HG02763 (cell line): Measurements from ENCODE around the gene ANKRD39.

Experiments used
- ATAC-seq: cut with Tn5 transposase; IDR thresholded peaks from one replicate; pipeline ENCODE4 v1.9.1; 2021; ENCODE audit warnings: mild to moderate bottlenecking, moderate library complexity; ENCODE audit not compliant: unreplicated experiment

The ANKRD39 gene

DNA sequence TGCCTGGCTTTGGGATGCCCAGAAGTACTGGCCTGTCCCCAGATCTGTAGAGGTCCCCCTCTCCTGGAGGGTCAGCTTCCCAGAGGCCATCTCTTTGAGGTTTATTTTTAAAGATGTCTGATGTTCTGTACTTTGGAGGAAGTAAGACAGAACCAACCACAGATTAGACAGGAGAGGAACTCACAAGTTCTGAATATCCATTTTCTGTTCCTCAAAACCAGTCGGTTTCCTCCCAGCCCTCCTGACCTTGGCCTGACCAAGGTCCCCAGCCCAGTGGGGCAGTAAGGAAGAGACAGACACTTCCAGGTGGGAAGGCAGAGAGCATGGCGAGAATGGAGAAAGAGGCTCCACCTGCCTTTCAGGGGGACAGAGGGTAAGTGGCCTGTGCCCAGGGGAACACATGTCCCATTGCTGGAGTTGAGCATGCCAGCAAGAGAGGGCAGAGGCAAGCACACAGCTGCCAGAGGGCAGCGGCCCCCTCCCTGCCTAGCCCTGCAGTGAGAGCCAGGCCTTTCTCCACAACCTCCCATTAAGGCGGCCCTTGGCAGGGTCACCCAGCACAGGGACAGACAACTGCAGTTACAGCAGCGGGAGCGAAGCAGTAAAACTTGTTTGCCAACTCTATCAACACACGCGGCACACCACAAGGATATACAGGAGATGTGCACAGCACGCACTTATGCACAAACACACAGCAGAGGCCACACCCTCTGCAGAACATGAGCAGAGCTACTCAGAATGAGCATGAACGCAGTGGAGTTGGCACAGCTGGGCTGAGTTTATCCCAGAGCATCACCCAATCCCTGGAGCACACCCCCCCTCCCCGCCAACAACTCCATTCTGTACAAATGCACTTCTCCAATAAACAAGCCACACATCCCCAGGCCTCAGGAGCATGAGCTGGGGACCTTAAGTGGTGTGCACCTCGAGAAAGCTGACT, 30.5 kb upstream of the ANKRD39 start:
- no peak for ATAC-seq

DNA sequence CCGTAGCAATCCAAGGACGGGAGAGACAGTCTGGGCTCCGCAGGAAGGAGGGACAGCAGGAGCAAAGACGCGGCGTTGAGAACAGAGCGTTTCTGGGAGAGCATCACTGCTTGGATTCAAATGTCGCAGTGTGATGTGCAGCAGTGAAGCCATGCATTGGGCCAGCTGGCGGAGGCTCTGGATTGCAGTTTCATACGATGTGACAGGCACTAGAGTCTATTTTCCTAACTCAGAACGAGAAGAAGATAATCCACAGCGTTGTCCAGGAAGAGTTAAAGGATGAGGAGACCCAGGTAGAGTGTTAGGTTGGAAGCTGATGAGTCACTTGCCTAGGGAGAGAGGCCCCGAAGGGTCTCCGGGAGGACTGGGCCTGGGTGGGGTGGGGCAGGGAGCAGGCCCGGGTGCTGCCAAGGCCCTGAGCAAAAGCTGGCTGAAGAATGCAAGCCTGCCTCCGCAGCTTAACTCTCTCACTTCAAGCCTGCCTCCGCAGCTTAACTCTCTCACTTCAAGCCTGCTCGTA, 29.7 kb upstream of the ANKRD39 start:
- ATAC-seq: no peak

DNA sequence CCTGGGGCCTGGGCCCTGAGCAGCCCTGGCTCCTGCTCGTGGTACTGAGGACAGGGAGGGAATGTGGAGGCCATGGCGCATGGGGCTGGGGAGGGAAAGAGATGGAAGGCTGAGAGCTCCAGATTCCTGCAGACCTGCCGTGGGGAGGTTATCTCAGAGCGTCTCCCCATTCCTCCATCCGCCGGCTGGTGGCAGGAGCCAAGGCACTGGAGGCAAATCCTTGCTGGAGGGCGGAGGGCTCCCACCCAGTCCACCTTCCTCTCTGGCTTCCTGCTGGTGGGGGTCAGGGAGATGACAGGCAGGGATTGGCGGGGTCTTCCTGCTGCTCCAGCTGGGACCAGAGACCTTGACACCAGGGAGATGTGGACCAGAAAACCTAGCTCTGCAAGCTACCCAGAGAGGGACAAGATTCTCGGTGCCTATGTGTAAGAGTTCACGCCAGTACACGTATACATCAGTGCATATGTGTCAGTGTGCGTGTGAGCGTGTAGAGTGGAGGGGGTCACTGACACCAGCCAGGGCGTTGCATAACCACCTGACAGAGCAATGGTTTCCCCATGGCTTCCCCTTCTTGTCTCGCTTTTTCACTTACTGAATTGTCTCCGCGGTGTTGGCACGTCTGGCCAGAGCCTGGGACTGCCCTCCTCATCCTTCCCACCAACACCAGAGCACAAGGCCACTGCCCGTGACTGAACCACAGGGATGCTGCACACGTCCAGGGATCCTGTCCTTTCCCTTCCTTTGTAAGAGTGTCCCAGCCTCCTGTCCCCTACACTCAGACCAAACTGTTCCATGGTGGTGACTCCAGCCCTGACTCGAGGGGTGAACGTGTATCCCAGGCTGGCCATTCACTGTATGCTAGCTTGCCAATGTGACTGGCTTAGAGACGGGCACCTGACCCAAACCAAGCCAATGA, 27.9 kb upstream of the ANKRD39 start:
- ATAC-seq: no peak

DNA sequence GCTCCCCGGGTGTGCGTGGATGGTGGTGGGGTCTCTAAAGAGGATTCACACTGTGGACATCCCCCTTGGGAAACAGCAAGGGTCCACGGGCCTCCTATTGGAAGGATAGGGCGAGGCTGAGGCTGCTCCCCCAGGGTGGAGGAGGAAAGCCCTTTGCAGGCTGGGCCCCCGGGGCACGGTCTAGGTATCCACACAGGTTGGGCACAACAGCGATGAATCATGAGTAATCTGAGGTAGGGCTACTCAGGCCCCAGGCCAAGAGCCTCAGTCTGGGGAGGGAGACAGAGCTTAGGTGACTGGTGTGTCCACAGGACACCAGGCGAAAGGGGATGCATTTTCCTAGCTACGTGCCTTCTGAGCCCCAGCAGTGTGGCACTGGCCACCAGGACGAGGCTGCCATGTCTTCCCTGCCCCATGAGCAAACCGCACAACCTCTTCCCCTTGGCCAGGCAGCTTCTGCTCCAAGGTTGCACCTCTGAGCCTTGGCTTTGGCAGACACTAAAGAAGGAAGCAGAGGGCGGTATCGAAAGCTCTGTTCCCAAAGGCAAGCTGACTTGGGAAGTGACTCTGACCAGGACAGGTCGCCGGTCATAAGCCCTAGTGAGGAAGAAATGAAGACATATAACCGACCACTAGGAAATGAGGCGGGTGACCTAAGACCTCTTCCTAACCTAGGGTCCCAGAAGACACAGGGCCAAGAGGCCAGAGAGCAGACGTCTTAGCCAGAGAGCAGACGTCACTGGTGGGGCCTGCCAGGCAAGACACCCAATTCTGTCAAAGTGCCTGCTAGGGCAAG, 26.7 kb upstream of the ANKRD39 start:
- no peak for ATAC-seq

DNA sequence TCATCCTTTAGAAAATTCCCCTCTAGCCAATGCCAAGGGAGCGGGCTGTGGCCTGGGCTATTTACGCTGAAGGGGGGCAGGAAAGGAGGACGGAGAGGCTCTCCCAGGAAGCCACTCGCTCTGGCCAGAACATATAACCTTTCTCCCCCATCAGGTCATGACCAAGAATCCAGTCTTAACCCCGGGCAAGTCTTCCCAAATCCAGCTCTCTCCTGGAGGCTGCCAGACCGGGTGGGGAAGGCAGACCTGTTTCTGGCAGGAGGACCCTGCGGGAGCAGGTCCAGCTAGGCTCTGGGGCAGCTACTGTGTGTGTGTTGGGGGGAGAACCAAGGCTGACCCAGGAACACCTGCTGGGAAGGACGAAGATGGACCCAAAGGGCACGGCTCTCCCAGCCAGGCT, 25.5 kb upstream of the ANKRD39 start:
- no peak for ATAC-seq

DNA sequence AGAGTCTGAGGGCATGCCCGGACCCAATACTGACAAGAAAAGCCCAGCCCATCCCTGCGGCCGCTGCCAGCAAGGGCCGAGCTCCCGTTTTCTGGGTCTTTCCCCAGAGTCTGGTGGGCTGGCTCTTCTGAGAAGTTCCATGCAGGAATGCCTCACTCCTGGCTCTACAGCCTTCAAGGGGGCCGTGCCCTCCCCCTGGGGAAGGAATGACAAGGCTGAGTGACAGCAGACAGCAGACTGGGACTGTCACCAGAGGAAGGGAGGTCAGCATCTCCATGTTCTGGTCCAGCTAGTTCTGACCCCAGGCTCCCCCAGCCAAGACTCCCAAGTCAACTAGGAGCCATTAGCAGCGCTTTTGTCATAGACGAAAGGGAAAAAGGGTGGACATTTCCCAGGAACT, 25.1 kb upstream of the ANKRD39 start:
- no peak for ATAC-seq

DNA sequence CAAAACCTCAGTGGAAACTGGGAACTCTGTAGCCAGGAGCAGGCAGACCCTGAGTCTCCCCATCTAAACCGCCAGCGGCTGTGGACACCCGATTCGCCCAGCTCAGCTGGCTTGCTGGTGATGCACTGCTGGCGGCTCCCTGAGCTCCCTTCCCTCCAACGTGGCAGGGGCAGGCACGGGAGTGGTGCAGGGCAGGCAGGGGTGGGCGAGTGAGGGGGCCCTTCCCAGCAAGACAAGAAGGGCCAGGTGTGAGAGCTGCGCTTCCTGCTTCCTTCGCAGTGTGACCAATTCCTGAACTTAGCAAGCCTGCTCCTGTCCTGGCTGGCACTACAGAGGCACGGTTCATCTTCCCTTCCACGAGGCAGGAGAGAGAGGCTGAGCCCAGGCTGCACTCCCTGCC, 24.4 kb upstream of the ANKRD39 start:
- no peak for ATAC-seq

DNA sequence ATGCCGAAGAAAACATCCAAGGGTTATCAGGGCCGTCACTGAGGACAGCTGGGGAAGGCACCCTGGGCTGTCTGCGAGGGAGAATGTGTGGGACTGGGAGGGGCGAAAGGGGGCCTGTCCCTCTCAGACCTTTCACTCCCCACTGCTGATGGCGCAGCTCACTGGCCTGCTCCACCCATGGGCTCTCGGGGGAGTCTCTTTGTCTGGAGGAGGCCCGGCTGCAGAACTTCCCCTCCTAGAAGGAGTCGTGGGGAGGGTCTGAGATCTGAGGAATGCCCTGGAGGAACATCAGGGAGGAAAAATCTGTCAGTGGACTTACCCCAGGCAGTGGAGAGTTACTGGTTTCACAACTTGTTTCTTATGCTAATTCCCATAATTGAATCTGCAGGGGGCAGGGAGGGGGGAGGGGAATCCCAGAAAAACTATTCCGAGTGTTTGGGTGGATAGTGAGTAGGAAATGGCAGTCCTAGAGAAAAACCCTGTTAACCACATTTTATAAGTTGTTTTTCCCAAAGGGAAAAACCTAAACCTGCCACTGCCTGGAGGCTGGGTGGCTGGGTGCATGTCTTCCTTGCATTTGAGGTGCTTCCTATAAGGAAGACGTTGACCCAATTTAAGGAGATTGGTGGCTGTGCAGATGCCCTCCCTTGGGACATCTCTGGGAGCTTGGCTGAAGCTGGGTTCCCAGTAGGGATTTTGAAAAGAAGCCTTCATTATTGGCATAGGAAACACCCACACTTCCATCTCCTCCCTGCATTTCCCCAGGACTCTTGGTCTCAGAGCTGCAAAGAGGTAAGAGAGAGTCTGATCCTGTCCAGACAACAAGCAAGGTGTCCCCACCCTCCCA, 23.8 kb upstream of the ANKRD39 start:
- no peak for ATAC-seq

DNA sequence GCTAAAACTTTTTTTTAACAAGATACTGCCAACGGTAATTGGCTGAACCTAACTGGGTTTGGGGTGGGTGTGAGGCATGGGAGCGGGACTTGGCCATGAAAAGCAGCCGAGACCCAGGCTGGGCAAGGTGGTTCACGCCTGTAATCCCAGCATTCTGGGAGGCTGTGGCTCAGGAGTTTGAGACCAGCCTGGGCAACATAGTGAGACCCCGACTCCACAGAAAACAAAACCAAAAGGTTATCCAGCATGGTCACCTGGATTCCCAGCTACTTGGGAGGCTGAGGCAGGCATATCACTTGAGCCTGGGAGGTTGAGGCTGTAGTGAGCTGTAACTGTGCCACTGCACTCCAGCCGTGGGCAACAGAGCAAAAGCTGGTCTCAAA, 23.1 kb upstream of the ANKRD39 start:
- ATAC-seq: no peak

DNA sequence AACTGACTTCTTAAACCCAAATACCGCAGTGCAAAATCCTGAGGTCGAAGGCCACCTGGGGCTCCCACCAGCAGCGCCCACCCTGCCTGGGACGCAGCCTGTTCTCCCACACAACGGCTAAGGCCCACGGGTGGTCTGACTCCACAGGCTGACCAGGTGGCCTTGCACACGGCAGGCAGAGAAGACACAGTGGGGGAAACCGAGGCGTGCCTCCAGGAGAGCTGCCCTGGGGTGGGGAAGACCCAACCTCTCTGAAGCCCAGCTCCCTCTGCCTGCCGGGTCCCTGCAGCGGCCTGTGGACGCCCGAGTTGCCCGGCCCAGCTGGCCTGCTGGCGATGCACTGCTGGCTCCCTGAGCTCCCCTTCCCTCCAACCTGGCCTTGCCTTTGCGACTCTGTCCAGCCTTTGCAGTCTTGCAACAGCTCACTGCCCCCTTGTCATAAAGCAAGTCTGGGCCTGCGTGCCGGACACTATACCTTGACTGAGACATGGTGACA, 21.8 kb upstream of the ANKRD39 start:
- ATAC-seq: no peak

DNA sequence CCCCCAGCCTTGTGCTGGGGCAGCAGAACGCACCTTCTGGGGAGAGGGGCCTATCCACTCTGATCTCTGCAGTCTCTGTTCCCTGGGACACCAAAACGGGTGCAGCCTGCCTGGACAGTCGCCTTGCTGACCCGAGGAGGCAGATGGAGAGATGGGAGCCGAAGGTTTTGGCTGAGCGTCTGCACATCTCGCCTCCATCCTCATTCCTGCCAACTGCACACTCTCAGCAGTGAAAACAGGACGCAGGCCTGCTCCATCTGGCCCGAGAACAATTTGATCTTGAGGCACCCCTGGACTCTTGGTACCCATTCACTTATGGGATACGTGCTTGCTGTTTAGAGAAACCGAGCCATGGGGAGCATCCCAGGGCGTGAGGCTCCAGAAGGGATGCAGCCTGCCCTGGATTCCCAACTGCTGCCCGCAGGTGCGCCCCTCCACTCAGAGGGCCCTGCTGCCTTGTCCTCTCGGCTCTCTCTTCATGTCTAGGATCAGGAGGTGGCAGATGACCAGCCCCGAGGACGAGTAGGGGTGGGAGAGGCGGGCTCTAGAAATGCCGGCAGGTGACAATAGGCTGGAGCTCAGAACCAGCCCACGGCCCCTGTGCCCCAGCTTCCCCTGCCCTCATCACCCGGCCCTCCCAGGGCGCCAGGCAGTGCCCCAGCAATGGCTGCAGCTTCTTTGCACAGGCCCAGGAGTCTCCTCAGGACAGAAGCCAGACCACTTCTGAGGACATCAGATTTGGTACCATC, 21.2 kb upstream of the ANKRD39 start:
- no peak for ATAC-seq

DNA sequence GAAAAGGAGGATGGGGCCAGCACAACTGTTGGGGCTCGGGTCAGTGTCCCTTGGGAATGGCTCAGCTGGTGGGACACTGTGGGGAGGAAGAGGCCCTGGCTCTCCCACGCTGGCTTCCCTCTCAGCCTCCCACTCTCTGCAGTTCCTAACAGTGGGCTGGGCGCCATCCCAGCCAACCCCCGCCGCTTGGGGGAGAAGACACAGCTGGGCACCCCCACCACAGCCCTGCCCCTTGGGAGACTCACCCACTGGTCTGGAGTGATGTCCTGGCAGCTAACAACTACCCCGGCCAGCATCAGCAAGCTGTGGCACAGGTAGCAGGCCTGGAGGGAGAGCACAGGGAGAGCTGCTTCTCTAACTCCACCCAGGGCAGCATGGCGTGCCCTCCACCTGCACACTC, 20.4 kb upstream of the ANKRD39 start:
- no peak for ATAC-seq

DNA sequence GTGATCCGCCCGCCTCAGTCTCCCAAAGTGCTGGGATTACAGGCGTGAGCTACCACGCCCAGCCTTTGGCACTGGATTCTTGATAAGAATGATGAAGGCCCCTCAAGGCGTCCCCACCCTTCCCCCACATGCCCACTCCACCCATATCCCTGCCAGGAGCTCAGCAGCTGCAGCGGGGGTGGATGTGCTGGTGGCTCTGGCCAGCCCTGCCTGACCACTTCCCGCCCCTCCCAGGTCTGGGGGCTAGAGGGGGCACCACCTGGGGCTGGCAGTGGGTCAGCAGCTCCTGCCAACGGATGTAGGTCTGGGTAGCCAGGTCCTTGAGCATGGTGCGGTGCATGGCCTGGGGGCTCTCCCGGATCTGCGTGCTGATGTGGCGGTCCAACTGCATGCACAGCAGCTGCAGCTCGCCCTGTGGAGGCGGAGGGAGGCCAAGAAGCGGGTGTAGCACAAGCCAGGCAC, 19.8 kb upstream of the ANKRD39 start:
- ATAC-seq: no peak

DNA sequence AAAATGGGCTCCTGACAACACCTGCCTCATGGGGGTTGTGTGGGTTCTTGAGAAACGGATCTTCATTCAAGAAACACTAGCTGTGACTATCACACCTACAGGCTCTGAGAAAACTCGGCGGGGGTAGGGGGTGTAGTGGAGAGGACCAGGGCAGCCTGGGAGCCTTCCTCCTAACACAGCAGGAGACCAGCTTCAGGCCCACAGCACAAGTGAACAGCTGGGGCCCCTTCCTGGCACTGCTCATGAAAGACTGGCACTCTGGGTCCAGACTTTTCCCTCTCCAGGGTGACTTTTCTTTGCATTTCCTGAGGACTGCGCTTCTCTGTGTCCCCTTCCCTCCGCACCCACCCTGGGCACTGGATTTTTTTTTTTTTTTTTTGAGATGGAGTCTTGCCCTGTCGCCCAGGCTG, 19.2 kb upstream of the ANKRD39 start:
- no peak for ATAC-seq

DNA sequence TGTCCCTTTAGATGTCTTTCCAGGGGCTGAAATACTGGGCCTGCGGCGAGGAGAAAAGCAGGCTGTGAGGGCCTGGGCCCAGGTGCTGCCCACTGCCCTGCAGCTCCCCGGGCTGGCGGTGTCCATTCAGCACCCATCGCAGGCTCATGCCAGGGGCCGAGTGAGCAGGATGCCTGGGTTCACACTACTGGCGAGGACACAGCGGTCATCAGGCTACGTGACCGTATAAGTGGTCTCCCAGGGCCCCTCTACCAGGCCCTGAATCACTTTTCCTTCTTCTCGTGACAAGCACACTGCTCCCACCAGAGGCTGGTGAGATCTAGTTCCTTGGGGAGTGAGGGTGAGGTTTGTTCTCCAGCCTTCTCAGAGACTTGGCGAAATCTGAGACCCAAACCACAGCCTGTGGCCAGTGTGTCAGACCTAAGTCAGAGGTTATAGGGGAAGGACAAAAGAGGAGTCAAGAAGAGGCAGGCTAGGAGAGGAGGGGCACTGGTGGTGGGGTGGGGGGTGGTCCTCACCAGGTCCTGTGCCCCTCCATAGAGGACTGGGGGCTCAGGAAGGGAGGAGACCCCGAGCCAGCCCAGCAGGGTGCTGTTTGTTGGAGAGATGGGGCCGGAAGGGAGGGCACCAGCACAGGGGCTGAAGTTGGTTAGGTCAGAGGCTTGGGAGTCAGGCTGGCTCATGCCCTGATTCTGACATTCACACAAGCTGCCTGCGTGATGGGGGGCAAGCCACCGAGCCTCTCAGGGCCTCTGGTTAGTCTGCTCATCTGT, 18.6 kb upstream of the ANKRD39 start:
- no peak for ATAC-seq

DNA sequence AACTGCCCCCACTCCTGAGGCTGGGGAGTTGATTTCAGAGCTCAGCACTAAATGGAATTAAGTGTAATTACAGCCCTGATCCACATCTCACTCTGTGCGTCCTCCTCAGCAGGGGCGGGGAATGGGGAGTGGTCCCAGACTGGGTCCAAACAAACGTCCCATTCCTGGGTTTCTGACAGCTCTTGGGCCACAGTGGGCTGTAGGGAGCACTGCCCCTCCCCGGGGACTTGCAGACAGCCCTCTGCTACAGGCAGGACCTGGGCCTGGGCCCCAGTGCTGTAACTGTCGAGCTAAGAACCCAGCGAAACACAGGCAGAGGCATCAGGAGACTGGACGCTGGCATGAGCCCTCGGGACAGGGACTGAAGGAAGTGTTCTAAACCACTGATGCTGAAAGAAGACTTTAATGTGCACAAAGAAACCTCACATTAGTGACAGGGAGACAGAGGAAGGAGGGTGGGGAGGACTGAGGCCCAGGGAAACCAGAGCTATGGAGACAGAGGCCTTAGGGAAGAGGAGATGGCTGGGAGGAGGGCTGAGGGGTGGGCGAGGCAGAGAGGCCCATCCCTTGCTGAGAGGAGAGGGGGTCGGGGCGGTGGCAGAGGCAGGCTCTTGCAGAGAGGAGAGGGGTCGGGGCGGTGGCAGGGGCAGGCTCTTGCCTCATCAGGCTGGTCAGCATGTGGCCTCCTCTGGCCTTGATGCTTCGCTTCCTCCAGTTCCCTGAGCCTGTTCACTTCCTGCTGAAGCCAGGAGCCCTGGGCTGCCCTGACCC, 17.9 kb upstream of the ANKRD39 start:
- ATAC-seq: no peak

DNA sequence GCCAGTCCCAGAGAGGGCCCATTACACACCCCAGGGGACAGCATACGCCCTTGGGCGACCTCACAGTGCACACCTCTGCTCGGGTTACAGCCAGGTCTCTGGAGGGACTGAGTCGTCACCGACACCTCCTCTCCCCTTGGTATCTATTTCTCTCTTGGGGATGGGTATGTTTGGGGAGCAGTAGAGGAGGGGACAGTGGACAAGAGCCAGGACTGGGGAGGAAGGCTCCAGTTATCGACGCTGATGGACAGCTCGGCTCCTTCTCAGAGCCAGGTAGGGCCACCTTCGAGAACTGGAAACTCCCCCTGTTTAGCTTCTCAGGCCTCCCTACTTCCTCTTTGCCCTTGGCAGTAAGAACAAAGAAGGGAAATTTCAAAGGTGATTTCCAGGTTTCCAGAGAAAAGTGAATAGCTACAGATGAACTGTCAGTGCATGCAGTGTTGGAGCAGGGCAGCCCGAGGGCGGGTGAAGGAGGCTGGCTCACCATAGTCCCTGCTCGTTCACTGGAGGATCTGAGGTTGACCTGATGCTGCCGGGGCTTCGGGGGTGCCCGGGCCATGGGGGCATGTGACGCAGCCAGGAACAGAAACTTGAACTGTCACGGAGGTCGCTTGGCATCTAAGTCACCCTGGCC, 16.5 kb upstream of the ANKRD39 start:
- ATAC-seq: peak; percentile 35
